Measurements from ENCODE around the gene CRYAA.
"Not testable (repeated sequence)": the region's sequence is repeated elsewhere in the genome, so short reads cannot be mapped to it uniquely, and the experiment has no call there.

DNA sequence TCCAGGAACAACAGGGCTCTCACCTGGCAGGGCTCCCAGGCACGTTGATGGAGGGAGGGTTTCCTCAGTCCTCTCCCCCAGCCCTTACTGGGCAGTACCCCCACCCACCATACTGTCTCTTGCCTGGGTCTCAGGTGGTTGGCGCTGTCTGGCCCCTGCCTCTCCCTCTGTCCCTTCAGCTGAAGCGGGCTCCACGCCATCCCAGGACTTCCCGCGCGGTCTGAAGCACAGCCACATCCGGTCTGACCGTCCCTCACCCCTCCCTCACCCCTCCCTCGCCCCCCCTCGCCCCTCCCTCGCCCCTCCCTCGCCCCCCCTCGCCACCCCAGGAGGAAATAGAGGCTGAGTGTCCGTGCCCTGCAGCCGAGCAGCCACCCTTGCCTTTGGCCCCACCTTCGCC is 27.4 kb upstream of the CRYAA start:
- not testable (repeated sequence) for TF ChIP-seq POLR2A (IDR thresholded peaks at IDR 0.05; ENCODE audit: borderline replicate concordance, extremely low read depth, insufficient read depth, insufficient read length); EZH2 (IDR thresholded peaks at IDR 0.05); EZH2phosphoT487 (IDR thresholded peaks at IDR 0.05; ENCODE audit: borderline replicate concordance)
- TF ChIP-seq, protein P1, sequence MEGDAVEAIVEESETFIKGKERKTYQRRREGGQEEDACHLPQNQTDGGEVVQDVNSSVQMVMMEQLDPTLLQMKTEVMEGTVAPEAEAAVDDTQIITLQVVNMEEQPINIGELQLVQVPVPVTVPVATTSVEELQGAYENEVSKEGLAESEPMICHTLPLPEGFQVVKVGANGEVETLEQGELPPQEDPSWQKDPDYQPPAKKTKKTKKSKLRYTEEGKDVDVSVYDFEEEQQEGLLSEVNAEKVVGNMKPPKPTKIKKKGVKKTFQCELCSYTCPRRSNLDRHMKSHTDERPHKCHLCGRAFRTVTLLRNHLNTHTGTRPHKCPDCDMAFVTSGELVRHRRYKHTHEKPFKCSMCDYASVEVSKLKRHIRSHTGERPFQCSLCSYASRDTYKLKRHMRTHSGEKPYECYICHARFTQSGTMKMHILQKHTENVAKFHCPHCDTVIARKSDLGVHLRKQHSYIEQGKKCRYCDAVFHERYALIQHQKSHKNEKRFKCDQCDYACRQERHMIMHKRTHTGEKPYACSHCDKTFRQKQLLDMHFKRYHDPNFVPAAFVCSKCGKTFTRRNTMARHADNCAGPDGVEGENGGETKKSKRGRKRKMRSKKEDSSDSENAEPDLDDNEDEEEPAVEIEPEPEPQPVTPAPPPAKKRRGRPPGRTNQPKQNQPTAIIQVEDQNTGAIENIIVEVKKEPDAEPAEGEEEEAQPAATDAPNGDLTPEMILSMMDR (IDR thresholded peaks at IDR 0.05 in 2 of 3, conservative IDR thresholded peaks at IDR 0.05 in 1 of 3; ENCODE audit: borderline replicate concordance in 1 of 3, insufficient read depth in 1 of 3, low read depth in 2 of 3, low read length in 2 of 3): not testable (repeated sequence)
